Purkinje cell (primary cell): ENCODE data around the gene BHLHE41. TPM values are rescaled to one million over a fixed set of nuclear protein-coding genes. Genes with fewer than 3 reads are reported as not detected.

ENCODE experiments used
- polyA plus RNA-seq: library from polyadenylated mRNA; unstranded; fragments of >200 nt; fragmentation: Nextera tagmentation; gene quantifications from 2 replicates; pipeline ENCODE4 v1.2.1, GENCODE V29; 2014

The BHLHE41 gene
- 15.1 and 23.3 TPM in 2 replicates for polyA plus RNA-seq

GRCh38 chr12:26124446-26125399, at the start of gene BHLHE41:
BHLHE41 (minus strand) TSS chr12:26125037; CDS start chr12:26124779, 258 bp downstream.

Other genes starting within 250 kb of the BHLHE41 start
- 34.1 and 38.9 TPM in 2 replicates for gene RASSF8, start 166.4 kb downstream of the BHLHE41 start, polyA plus RNA-seq
- gene SSPN, start 70.5 kb upstream of the BHLHE41 start, polyA plus RNA-seq: 4.0 and 6.6 TPM in 2 replicates